GM21367 (cell line): ENCODE measurements around the gene FHOD1.

Source experiments
- ATAC-seq: cut with Tn5 transposase; IDR thresholded peaks from one replicate; pipeline ENCODE4 v1.9.1; 2021; ENCODE audit not compliant: unreplicated experiment

FHOD1 gene

GRCh38 chr16:67179421-67180080, 67.7 kb downstream of the FHOD1 start:
- ATAC-seq = no peak
